ENCODE data around the gene ACSM4. TPM values are rescaled to one million over a fixed set of nuclear protein-coding genes. Genes with fewer than 3 reads are reported as not detected.
"Not testable (repeated sequence)": the region's sequence is repeated elsewhere in the genome, so short reads cannot be mapped to it uniquely, and the experiment has no call there.

Gene ACSM4
- total and polyA plus RNA-seq, 2 donors (not counting 1 experiment from before 2014, with no cell fraction given), result not detected

DNA sequence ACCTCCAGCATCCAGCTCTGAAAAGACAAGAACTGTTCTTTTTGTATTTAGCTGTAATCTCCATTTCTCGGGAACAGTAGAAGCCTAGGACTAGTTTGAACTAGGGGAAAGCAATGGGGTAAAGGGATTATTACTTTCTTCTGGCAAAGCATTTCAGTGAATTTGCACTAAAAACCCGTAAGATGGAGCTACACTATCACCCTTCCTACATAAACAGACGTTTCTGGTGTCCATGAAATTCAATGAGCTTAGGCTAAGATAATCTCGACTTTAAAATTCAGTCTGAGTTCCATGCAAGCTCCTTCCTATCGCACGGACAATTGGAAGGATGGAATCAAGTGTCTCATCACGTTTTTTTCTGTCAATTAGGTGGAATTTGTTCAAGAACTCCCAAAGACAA lies 24.0 kb downstream of the ACSM4 start:
- Histone ChIP-seq H3K4me2 (ENCODE audit: extremely low read depth, insufficient read depth, low read length) (no peak overlapping the region), H3K27ac (ENCODE audit: insufficient read depth, low read length) (no peak overlapping the region), H3K79me2 (ENCODE audit: control insufficient read depth, insufficient read depth, low read length) (no peaks in the 10 kb centered on the region), H3K9ac (ENCODE audit: insufficient read depth, low read length) (no peak overlapping the region), H3K27me3 (ENCODE audit: control insufficient read depth, insufficient read depth, low read length) (no peaks in the 10 kb centered on the region), H4K20me1 (ENCODE audit: control insufficient read depth, extremely low read depth, insufficient read depth, low read length) (no peaks in the 10 kb centered on the region), H3K36me3 (ENCODE audit: control insufficient read depth, insufficient read depth, low read length) (no peaks in the 10 kb centered on the region), H3K9me3 (ENCODE audit: control insufficient read depth, insufficient read depth, low read depth, low read length) (no peaks in the 10 kb centered on the region), H3K4me3 (replicated peaks in 1 of 4; ENCODE audit: control extremely low read depth in 1 of 4, insufficient read depth in 1 of 4, low read depth in 3 of 4, low read length in 4 of 4) (no peak overlapping the region), H2AFZ (ENCODE audit: low read length) (no peak overlapping the region), H3K4me1 (ENCODE audit: control insufficient read depth, extremely low read depth, insufficient read depth, low read length) (no peaks in the 10 kb centered on the region)
- TF ChIP-seq, protein P1, sequence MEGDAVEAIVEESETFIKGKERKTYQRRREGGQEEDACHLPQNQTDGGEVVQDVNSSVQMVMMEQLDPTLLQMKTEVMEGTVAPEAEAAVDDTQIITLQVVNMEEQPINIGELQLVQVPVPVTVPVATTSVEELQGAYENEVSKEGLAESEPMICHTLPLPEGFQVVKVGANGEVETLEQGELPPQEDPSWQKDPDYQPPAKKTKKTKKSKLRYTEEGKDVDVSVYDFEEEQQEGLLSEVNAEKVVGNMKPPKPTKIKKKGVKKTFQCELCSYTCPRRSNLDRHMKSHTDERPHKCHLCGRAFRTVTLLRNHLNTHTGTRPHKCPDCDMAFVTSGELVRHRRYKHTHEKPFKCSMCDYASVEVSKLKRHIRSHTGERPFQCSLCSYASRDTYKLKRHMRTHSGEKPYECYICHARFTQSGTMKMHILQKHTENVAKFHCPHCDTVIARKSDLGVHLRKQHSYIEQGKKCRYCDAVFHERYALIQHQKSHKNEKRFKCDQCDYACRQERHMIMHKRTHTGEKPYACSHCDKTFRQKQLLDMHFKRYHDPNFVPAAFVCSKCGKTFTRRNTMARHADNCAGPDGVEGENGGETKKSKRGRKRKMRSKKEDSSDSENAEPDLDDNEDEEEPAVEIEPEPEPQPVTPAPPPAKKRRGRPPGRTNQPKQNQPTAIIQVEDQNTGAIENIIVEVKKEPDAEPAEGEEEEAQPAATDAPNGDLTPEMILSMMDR (conservative IDR thresholded peaks at IDR 0.05 in 1 of 2, IDR thresholded peaks at IDR 0.05 in 1 of 2; ENCODE audit: low read depth in 1 of 2, low read length in 2 of 2), result no peak
- no peak for TF ChIP-seq EZH2 (IDR thresholded peaks at IDR 0.05; ENCODE audit: low read length, missing control alignments)
- DNase-seq (ENCODE audit: low read depth in 2 of 2), result no peak

DNA sequence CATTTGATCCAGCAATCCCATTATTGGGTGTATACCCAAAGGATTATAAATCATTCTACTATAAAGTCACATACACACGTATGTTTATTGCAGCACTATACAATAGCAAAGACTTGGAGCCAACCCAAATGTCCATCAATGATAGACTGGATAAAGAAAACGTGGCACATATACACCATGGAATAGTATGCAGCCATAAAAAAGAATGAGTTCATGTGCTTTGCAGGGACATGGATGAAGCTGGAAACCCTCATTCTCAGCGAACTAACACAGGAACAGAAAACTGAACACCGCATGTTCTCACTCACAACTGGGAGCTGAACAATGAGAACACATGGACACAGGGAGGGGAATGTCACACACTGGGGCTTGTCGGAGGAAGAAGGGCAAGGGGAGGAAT lies 33.9 kb downstream of the ACSM4 start:
- H3K4me2 ChIP-seq (ENCODE audit: extremely low read depth, insufficient read depth, low read length); H3K27ac ChIP-seq (ENCODE audit: insufficient read depth, low read length); H3K9me3 ChIP-seq (ENCODE audit: control insufficient read depth, insufficient read depth, low read depth, low read length); H3K79me2 ChIP-seq (ENCODE audit: control insufficient read depth, insufficient read depth, low read length); H3K36me3 ChIP-seq (ENCODE audit: control insufficient read depth, insufficient read depth, low read length); H2AFZ ChIP-seq (ENCODE audit: low read length); H3K9ac ChIP-seq (ENCODE audit: insufficient read depth, low read length); H4K20me1 ChIP-seq (ENCODE audit: control insufficient read depth, extremely low read depth, insufficient read depth, low read length); H3K4me3 ChIP-seq (replicated peaks in 1 of 4; ENCODE audit: control extremely low read depth in 1 of 4, insufficient read depth in 1 of 4, low read depth in 3 of 4, low read length in 4 of 4); H3K27me3 ChIP-seq (ENCODE audit: control insufficient read depth, insufficient read depth, low read length); DNase-seq (ENCODE audit: low read depth in 2 of 2); H3K4me1 ChIP-seq (ENCODE audit: control insufficient read depth, extremely low read depth, insufficient read depth, low read length): not testable (repeated sequence)

DNA sequence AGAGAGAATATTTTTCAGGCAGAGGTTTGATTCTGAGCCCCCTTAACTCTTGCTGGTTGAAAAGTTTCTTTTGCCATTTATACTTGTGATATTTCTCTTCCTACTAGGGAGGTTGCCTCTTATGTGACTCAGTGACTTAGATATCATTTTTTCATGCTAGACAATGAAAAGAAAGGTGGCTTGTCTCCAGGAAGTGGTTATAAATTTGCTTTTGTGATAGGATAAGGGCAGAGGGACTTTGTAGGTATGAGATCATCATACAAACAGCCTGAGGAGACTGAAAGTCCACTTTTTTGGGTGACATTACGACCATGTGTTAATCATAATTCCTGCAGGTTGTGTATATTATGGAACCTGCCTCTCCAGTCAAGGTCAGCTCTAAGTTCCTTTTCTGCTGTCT lies 35.8 kb downstream of the ACSM4 start:
- no peaks in the 10 kb centered on the region for H4K20me1 ChIP-seq (ENCODE audit: control insufficient read depth, extremely low read depth, insufficient read depth, low read length)
- H2AFZ ChIP-seq (ENCODE audit: low read length), result no peak overlapping the region
- no peak overlapping the region for H3K4me3 ChIP-seq (replicated peaks in 1 of 4; ENCODE audit: control extremely low read depth in 1 of 4, insufficient read depth in 1 of 4, low read depth in 3 of 4, low read length in 4 of 4)
- no peaks in the 10 kb centered on the region for H3K9me3 ChIP-seq (ENCODE audit: control insufficient read depth, insufficient read depth, low read depth, low read length)
- no peak overlapping the region for H3K4me2 ChIP-seq (ENCODE audit: extremely low read depth, insufficient read depth, low read length)
- H3K9ac ChIP-seq (ENCODE audit: insufficient read depth, low read length), result no peak overlapping the region
- no peaks in the 10 kb centered on the region for H3K27me3 ChIP-seq (ENCODE audit: control insufficient read depth, insufficient read depth, low read length)
- DNase-seq (ENCODE audit: low read depth in 2 of 2), result no peak
- no peaks in the 10 kb centered on the region for H3K79me2 ChIP-seq (ENCODE audit: control insufficient read depth, insufficient read depth, low read length)
- H3K4me1 ChIP-seq (ENCODE audit: control insufficient read depth, extremely low read depth, insufficient read depth, low read length), result no peaks in the 10 kb centered on the region
- no peaks in the 10 kb centered on the region for H3K36me3 ChIP-seq (ENCODE audit: control insufficient read depth, insufficient read depth, low read length)
- no peak overlapping the region for H3K27ac ChIP-seq (ENCODE audit: insufficient read depth, low read length)
- TF ChIP-seq, protein P1 (conservative IDR thresholded peaks at IDR 0.05 in 1 of 2, IDR thresholded peaks at IDR 0.05 in 1 of 2; ENCODE audit: low read depth in 1 of 2, low read length in 2 of 2), result no peak
- TF ChIP-seq EZH2 (IDR thresholded peaks at IDR 0.05; ENCODE audit: low read length, missing control alignments), result no peak
